K562 (cell line): Measurements from ENCODE around the gene PSMD9. TPM values are rescaled to one million over a fixed set of nuclear protein-coding genes. Genes with fewer than 3 reads are reported as not detected.

Experiments
- MECOM ChIP-seq: fragments of 250-450 bp; sonication (Bioruptor Pico); IDR thresholded peaks from 2 replicates; pipeline ENCODE4 v1.8.0; 2022; ENCODE audit warnings: inconsistent platforms
- MEF2A ChIP-seq: IDR thresholded peaks from 2 replicates; pipeline ENCODE4 v1.6.1; 2011; ENCODE audit warnings: low read depth, mild to moderate bottlenecking, low read length, moderate library complexity; ENCODE audit not compliant: control insufficient read depth
- RHOXF2B ChIP-seq: fragments of 250-450 bp; sonication (Bioruptor Pico); conservative IDR thresholded peaks from 2 replicates; pipeline ENCODE4 v1.5.1; 2021
- SMARCE1 ChIP-seq: fragments of 450-650 bp; IDR thresholded peaks from 2 replicates; pipeline ENCODE4 v1.7.1; 2016; ENCODE audit warnings: mild to moderate bottlenecking
- TCF7L2 ChIP-seq: fragments of 150-350 bp; IDR thresholded peaks from 2 replicates; pipeline ENCODE4 v1.6.1; 2016; ENCODE audit warnings: low read depth, mild to moderate bottlenecking, low read length, moderate library complexity
- ZBTB8A ChIP-seq: fragments of 450-650 bp; IDR thresholded peaks from 2 replicates; pipeline ENCODE4 v1.6.1; 2018; ENCODE audit warnings: mild to moderate bottlenecking, moderate library complexity; ENCODE audit not compliant: partially characterized antibody
- ZNF217 ChIP-seq: sonication (generic); formaldehyde crosslinking; IDR thresholded peaks from 2 replicates; pipeline ENCODE4 v1.8.0; 2022; ENCODE audit warnings: mild to moderate bottlenecking, missing genetic modification reagents
- ZNF431 ChIP-seq: sonication (generic); formaldehyde crosslinking; IDR thresholded peaks from 2 replicates; pipeline ENCODE4 v1.8.0; 2022; ENCODE audit warnings: mild to moderate bottlenecking, missing genetic modification reagents
- polyA plus RNA-seq, 8 experiments: library from polyadenylated mRNA; depleted of rRNA in 4 of 8; stranded (reverse) in 5 of 8; unstranded in 3 of 8; fragments of >200 nt; fragmentation: Nextera tagmentation in 2 of 8; fragmentation: Illumina TruSeq in 1 of 8; extraction: Ambion mirVana in 2 of 8; extraction: Trizol in 1 of 8; gene quantifications; 2 replicates each; pipeline versions ENCODE4 v1.2.1 to v1.2.3, GENCODE V29; 2011 to 2014; ENCODE audit warnings: inconsistent platforms in 1 of 8, missing spikeins in 1 of 8
- total RNA-seq, 7 experiments: library from RNA; depleted of rRNA in 6 of 7; stranded (reverse); fragments of >200 nt in 6 of 7; fragmentation: Illumina TruSeq in 2 of 7; extraction: Trizol in 2 of 7; gene quantifications; 2 replicates each; pipeline versions ENCODE4 v1.2.1 to v1.2.3, GENCODE V29; 2011 to 2021; ENCODE audit warnings: low replicate concordance in 1 of 7
- TF ChIP-seq, protein P1 (sequence below): fragments of 450-650 bp; IDR thresholded peaks from one replicate; pipeline ENCODE4 v1.6.1; 2018; ENCODE audit warnings: mild to moderate bottlenecking, moderate library complexity; ENCODE audit not compliant: partially characterized antibody
- TF ChIP-seq, protein P2 (sequence below): fragments of 450-650 bp; conservative IDR thresholded peaks from 2 replicates; pipeline ENCODE4 v1.6.1; 2016; ENCODE audit warnings: missing genetic modification characterization, low read depth, mild to moderate bottlenecking, missing compliant biosample characterization, moderate library complexity
- TF ChIP-seq, protein P3 (sequence below): fragments of 450-650 bp; formaldehyde crosslinking; conservative IDR thresholded peaks from 2 replicates; pipeline ENCODE4 v1.4.0; 2022; ENCODE audit warnings: mild to moderate bottlenecking, missing genetic modification characterization
- TF ChIP-seq, protein P4 (sequence below), 2 experiments: fragments of 450-650 bp in 1 of 2; IDR thresholded peaks; 2 replicates each; pipeline ENCODE4 v1.6.1; 2011 to 2017; ENCODE audit warnings: low read depth in 2 of 2, antibody characterized with exemption in 1 of 2, borderline replicate concordance in 1 of 2, low read length in 1 of 2, mild to moderate bottlenecking in 1 of 2, mixed read lengths in 1 of 2; ENCODE audit not compliant: control insufficient read depth in 1 of 2
- TF ChIP-seq, protein P5 (sequence below): fragments of 450-650 bp; IDR thresholded peaks from 2 replicates; pipeline ENCODE4 v1.6.1; 2014; ENCODE audit warnings: low read depth, mild to moderate bottlenecking, moderate library complexity, borderline replicate concordance
- TF ChIP-seq, protein P6 (sequence below): IDR thresholded peaks from 3 replicates; pipeline ENCODE4 v1.6.1; 2011; ENCODE audit warnings: borderline replicate concordance, mild to moderate bottlenecking, moderate library complexity; ENCODE audit not compliant: insufficient read length; ENCODE audit errors: extremely low read depth

The PSMD9 gene
- total and polyA plus RNA-seq, 9 of the 15 experiments (the other 6 are each of a cell fraction or from before 2014, with no cell fraction given) = 12.2 to 143 (median 61.3) TPM

DNA sequence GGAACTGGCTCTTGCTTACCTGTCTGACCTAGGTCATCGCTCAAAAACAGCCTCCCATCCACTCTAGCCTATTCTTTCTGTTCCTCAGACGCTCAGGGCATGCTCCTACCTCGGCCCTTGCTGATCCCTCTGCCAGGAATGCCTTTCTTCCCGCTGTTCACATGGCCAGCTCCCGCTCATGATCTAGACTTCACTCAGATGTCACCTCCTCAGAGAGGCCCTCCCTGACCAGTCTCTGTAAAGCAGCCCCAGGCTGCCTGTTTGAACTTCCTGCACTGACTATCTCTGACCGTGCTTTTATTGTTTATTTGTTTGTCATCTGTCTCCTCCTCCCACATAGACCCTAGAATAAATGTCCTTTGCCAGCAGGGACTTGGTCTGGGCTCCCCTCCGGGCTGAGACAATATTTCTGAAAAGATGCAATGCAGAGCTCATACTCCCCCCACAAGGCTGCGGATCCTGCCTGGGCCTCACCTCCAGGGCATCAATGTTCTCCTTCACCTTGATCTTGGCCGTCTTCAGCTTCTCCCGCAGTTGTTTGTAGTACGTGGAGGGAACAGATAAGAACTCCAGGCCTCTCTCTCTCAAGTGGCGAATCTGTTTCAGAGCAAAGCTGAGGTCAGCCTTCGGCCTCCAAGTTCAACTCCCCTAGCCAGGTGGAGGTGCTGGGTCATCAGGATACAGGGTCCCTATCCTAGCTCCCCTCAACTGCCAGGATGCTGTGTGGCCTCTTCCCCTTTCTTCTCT lies 45.2 kb upstream of the PSMD9 start (continued):
- TF ChIP-seq, protein P1, sequence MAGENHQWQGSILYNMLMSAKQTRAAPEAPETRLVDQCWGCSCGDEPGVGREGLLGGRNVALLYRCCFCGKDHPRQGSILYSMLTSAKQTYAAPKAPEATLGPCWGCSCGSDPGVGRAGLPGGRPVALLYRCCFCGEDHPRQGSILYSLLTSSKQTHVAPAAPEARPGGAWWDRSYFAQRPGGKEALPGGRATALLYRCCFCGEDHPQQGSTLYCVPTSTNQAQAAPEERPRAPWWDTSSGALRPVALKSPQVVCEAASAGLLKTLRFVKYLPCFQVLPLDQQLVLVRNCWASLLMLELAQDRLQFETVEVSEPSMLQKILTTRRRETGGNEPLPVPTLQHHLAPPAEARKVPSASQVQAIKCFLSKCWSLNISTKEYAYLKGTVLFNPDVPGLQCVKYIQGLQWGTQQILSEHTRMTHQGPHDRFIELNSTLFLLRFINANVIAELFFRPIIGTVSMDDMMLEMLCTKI = no peak
- TF ChIP-seq RHOXF2B (CRISPR knock-in tag) = no peak
- no peak for TF ChIP-seq ZBTB8A
- TF ChIP-seq, protein P2, sequence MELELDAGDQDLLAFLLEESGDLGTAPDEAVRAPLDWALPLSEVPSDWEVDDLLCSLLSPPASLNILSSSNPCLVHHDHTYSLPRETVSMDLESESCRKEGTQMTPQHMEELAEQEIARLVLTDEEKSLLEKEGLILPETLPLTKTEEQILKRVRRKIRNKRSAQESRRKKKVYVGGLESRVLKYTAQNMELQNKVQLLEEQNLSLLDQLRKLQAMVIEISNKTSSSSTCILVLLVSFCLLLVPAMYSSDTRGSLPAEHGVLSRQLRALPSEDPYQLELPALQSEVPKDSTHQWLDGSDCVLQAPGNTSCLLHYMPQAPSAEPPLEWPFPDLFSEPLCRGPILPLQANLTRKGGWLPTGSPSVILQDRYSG = no peak
- TF ChIP-seq, protein P3, sequence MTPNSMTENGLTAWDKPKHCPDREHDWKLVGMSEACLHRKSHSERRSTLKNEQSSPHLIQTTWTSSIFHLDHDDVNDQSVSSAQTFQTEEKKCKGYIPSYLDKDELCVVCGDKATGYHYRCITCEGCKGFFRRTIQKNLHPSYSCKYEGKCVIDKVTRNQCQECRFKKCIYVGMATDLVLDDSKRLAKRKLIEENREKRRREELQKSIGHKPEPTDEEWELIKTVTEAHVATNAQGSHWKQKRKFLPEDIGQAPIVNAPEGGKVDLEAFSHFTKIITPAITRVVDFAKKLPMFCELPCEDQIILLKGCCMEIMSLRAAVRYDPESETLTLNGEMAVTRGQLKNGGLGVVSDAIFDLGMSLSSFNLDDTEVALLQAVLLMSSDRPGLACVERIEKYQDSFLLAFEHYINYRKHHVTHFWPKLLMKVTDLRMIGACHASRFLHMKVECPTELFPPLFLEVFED (CRISPR knock-in tag) = no peak
- TF ChIP-seq MEF2A = no peak
- TF ChIP-seq, protein P4, sequence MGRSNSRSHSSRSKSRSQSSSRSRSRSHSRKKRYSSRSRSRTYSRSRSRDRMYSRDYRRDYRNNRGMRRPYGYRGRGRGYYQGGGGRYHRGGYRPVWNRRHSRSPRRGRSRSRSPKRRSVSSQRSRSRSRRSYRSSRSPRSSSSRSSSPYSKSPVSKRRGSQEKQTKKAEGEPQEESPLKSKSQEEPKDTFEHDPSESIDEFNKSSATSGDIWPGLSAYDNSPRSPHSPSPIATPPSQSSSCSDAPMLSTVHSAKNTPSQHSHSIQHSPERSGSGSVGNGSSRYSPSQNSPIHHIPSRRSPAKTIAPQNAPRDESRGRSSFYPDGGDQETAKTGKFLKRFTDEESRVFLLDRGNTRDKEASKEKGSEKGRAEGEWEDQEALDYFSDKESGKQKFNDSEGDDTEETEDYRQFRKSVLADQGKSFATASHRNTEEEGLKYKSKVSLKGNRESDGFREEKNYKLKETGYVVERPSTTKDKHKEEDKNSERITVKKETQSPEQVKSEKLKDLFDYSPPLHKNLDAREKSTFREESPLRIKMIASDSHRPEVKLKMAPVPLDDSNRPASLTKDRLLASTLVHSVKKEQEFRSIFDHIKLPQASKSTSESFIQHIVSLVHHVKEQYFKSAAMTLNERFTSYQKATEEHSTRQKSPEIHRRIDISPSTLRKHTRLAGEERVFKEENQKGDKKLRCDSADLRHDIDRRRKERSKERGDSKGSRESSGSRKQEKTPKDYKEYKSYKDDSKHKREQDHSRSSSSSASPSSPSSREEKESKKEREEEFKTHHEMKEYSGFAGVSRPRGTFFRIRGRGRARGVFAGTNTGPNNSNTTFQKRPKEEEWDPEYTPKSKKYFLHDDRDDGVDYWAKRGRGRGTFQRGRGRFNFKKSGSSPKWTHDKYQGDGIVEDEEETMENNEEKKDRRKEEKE (IDR thresholded peaks at IDR 0.05; ENCODE audit: borderline replicate concordance in 1 of 2, control insufficient read depth in 1 of 2, low read depth in 2 of 2, low read length in 1 of 2) = no peak
- TF ChIP-seq, protein P5, sequence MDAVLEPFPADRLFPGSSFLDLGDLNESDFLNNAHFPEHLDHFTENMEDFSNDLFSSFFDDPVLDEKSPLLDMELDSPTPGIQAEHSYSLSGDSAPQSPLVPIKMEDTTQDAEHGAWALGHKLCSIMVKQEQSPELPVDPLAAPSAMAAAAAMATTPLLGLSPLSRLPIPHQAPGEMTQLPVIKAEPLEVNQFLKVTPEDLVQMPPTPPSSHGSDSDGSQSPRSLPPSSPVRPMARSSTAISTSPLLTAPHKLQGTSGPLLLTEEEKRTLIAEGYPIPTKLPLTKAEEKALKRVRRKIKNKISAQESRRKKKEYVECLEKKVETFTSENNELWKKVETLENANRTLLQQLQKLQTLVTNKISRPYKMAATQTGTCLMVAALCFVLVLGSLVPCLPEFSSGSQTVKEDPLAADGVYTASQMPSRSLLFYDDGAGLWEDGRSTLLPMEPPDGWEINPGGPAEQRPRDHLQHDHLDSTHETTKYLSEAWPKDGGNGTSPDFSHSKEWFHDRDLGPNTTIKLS = no peak
- TF ChIP-seq, protein P6, sequence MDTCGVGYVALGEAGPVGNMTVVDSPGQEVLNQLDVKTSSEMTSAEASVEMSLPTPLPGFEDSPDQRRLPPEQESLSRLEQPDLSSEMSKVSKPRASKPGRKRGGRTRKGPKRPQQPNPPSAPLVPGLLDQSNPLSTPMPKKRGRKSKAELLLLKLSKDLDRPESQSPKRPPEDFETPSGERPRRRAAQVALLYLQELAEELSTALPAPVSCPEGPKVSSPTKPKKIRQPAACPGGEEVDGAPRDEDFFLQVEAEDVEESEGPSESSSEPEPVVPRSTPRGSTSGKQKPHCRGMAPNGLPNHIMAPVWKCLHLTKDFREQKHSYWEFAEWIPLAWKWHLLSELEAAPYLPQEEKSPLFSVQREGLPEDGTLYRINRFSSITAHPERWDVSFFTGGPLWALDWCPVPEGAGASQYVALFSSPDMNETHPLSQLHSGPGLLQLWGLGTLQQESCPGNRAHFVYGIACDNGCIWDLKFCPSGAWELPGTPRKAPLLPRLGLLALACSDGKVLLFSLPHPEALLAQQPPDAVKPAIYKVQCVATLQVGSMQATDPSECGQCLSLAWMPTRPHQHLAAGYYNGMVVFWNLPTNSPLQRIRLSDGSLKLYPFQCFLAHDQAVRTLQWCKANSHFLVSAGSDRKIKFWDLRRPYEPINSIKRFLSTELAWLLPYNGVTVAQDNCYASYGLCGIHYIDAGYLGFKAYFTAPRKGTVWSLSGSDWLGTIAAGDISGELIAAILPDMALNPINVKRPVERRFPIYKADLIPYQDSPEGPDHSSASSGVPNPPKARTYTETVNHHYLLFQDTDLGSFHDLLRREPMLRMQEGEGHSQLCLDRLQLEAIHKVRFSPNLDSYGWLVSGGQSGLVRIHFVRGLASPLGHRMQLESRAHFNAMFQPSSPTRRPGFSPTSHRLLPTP = no peak
- TF ChIP-seq TCF7L2 = no peak
- TF ChIP-seq MECOM (CRISPR knock-in tag) = no peak
- no peak for TF ChIP-seq ZNF217 (CRISPR knock-in tag)
- no peak for TF ChIP-seq ZNF431 (CRISPR knock-in tag)
- no peak; the same call in 1 of the 2 replicates for TF ChIP-seq SMARCE1
